ENCODE measurements around the gene CPPED1. TPM values are rescaled to one million over a fixed set of nuclear protein-coding genes. Genes with fewer than 3 reads are reported as not detected.

The CPPED1 gene
- total RNA-seq, 2 donors from 2014 or later, result 11.3 to 26.8 TPM

DNA sequence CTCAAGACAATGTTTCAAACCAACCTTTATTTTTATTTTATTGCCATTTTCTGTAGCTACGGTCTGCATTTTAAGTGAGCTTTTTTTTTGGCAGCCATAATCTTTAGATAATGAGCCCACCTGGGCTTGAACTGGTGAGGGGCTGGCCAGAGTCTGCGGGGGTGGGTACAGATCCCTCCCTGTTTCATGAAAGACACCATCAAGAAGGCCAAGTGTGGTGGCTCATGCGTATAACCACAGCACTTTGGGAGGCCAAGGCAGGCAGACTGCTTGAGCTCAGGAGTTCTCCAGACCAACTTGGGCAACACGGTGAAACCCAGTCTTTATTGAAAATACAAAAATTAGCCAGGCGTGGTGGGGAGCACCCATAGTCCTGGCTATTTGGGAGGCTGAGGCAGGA lies 113.7 kb downstream of the CPPED1 start:
- no peak overlapping the region for H3K4me3 Mint-ChIP-seq
- H3K27ac Mint-ChIP-seq, result no peak overlapping the region
- no peaks in the 10 kb centered on the region for H3K27me3 Mint-ChIP-seq
- H3K4me1 Mint-ChIP-seq (ENCODE audit: low read depth in 2 of 2), result no peaks in the 10 kb centered on the region
- H3K36me3 Mint-ChIP-seq, result no peaks in the 10 kb centered on the region
- DNase-seq (ENCODE audit: low spot score), result no peak
- no peak for ATAC-seq
- no peaks in the 10 kb centered on the region for H3K9me3 Mint-ChIP-seq

DNA sequence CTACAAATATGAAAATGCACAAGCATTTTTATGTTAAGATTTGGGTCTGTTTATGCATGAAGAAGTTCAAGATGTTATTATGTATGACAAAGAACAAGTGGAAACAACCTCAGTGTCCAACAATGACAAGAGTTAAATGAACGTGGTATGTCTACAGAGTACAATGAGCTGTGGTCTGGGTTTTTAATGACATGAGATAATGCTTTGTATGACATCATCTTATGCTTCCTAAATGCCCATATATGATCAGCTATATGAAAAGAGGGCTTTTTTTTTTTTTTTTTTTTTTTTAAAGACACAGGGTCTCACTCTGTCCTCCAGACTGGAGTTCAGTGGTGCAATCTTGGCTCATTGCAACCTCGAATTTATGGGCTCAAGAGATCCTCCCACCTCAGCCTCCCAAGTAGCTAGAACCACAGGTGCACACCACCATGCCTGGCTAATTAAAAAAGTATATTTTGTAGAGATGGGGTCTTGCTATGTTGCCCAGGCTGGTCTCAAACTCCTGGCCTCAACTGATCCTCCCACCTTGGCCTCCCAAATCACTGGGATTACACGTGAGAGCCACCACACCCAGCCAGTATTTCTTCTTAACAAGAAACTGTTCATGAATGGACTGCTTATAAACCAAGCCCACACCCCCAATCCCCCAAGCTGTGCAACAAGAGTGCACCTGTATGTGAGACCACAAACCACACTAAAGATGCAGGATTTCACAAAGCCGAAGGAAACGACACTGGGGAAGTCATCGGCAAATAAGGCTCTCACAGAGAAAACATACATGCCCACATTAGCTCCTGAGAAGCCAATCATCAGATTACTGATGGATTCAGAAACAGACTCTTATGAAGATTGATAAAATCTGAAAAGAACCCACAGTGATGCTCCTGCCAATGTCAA lies 114.5 kb downstream of the CPPED1 start:
- no peaks in the 10 kb centered on the region for H3K27me3 Mint-ChIP-seq
- no peaks in the 10 kb centered on the region for H3K36me3 Mint-ChIP-seq
- no peaks in the 10 kb centered on the region for H3K4me1 Mint-ChIP-seq (ENCODE audit: low read depth in 2 of 2)
- H3K9me3 Mint-ChIP-seq, result no peaks in the 10 kb centered on the region
- DNase-seq (ENCODE audit: low spot score), result no peak
- no peak overlapping the region for H3K27ac Mint-ChIP-seq
- no peak overlapping the region for H3K4me3 Mint-ChIP-seq
- ATAC-seq, result no peak

DNA sequence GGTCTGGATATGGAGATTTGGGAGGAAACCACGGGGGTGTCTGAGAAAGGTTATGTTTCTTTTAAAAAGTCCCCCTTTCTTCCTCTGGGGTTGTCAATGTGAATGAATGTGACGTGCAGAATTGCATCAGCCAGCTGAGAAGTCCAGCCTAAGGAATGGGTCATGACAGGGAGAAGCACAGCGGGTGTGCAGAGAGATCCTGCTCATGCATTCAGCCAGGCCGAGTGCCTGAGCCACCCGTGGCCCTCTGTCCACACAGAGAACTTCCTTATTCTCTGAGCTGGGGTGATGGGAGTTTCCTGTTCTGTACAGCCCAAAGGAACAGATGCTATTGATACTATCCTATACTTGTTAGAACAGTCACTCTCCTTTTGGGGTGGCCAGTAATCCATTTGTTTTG lies 117.9 kb downstream of the CPPED1 start:
- no peaks in the 10 kb centered on the region for H3K36me3 Mint-ChIP-seq
- no peaks in the 10 kb centered on the region for H3K9me3 Mint-ChIP-seq
- no peak overlapping the region for H3K4me3 Mint-ChIP-seq
- DNase-seq (ENCODE audit: low spot score) (no peak), ATAC-seq (no peak)
- no peaks in the 10 kb centered on the region for H3K27me3 Mint-ChIP-seq
- H3K4me1 Mint-ChIP-seq (ENCODE audit: low read depth in 2 of 2), result no peaks in the 10 kb centered on the region
- H3K27ac Mint-ChIP-seq, result no peak overlapping the region

DNA sequence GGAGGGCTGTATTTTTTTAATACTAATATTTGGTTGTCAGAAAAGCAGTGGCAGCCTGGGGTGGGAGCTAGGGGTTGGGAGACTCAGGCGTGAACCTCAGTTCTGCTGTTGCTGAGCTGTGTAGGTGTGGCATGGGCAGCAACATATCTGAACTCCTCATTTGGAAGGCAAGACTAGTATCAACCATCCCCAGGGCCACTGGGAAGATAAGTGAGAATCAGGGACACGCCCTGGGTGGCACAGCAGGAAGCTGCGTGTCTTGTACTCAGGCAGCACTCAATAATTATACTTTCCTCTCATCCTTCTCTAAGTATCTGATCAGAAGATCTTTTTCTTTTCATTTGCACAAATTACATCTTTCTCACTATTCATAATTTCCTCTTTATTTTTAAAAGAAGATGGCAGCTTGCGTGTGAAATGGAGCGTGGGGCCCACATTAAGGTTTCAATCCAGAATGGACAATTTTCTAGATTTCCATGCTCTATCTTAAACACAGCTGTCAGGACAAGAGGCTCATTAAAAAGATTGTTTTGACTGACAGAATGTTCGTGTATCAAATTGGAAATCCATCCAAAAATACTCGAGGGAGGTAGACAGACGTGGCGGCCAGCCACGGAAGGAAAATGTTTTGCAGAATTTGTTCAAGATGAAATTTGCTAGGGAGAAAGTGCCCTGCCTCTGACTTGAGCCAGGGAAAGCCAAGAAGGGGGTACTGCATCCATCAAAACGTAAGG lies 121.1 kb downstream of the CPPED1 start:
- H3K36me3 Mint-ChIP-seq, result no peaks in the 10 kb centered on the region
- no peak overlapping the region for H3K4me3 Mint-ChIP-seq
- no peak overlapping the region for H3K27ac Mint-ChIP-seq
- no peaks in the 10 kb centered on the region for H3K4me1 Mint-ChIP-seq (ENCODE audit: low read depth in 2 of 2)
- DNase-seq (ENCODE audit: low spot score), result no peak
- no peak for ATAC-seq
- H3K9me3 Mint-ChIP-seq, result no peaks in the 10 kb centered on the region
- no peaks in the 10 kb centered on the region for H3K27me3 Mint-ChIP-seq

DNA sequence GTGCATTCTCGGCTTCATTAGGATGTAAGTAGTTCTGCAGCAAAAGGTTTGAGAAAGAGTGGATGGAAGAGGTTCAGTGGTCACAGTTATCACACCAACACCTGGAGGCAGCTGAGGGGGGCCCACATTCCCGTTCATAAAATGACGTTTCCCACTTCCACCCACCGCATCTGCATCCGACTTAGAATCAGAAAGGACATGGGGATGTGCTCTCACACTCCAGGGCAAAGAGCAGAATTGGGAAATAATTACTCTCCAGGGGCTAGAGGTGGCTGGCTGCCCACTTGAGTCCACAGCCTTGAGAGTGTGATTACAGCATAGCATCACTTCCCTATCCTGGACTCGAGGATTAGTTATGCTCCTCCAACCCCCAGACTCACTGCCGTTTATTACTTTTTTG lies 122.0 kb downstream of the CPPED1 start:
- Mint-ChIP-seq H3K36me3 (no peaks in the 10 kb centered on the region), H3K27me3 (no peaks in the 10 kb centered on the region), H3K9me3 (no peaks in the 10 kb centered on the region), H3K4me3 (no peak overlapping the region), H3K27ac (no peak overlapping the region), H3K4me1 (ENCODE audit: low read depth in 2 of 2) (peaks cover 0 to 3% of the 10 kb centered on the region in 2 donors)
- no peak for ATAC-seq
- DNase-seq (ENCODE audit: low spot score), result no peak

DNA sequence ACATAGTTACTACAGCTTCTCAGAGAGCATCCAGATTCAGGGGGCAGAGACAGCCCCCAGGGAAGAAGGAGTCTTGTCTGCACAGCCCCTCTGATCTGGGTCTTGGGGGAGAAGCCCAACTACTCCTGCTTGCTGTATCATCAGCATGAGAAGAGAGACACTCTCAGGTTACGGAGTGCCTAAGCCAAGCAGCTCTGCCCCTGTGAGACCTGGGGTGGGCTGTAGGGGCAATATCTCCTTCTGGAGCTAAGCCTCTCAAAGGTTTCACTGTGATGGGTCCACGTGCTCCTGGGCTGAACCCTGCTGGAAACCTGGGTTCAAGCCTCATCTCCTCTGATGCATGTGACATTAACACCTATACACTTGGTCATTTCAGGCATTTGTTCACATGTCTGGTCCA lies 123.2 kb downstream of the CPPED1 start:
- H3K4me3 Mint-ChIP-seq, result no peak overlapping the region
- no peak for ATAC-seq
- H3K9me3 Mint-ChIP-seq, result no peaks in the 10 kb centered on the region

DNA sequence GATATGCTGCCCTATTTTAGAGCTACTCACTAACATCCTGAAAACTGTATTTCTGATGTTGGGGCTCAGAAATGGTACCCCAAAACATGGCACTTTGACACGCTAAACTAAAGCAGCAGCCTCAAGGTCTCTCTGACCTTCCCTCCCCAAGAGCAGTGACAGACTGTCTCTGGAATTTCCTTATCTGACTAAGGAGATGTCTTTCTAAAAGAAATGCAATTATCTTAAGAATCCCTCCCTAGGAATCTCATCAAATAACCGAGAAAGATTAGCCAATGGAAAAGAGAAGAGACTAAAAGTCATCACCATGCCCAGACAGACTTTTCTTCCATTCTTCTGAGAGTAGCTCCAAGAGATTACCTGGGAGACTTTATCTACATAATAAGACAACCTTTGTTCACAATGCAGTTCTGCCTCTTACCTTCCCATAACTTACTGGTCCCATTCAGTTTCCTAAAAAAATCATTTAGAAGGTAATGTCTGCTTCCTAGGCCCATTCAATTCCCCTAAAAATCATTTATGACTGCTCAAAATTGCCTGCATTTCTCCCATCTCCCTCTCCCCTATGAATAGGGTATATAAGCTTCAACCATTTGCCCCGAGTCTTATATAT lies 123.9 kb downstream of the CPPED1 start:
- ATAC-seq, result no peak
- no peaks in the 10 kb centered on the region for H3K36me3 Mint-ChIP-seq

More for the DNA sequence above, 123.2 kb downstream of the CPPED1 start:
- DNase-seq (ENCODE audit: low spot score), result no peak
- no peaks in the 10 kb centered on the region for H3K27me3 Mint-ChIP-seq
- H3K4me1 Mint-ChIP-seq (ENCODE audit: low read depth in 2 of 2), result peaks cover 0 to 3% of the 10 kb centered on the region in 2 donors
- no peak overlapping the region for H3K27ac Mint-ChIP-seq
- H3K36me3 Mint-ChIP-seq, result no peaks in the 10 kb centered on the region

DNA sequence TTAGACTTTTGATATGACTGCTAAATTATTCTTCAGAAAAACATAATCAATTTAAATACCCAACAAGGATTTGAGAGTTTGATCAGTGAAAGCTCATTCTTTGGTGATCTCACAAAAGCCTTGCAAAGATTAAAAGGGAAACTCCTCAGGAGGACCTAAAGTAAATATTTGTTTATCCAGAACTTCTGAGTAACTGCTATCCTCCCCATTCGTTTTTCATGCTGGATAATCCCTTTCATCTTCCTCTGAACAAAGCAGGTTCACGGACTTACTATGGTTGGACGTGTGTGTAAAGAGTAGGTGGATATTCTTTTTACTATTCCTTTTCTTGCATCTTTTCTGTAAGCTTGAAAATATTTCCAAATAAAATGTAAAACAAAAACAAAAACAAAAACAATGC lies 124.7 kb downstream of the CPPED1 start:
- Mint-ChIP-seq H3K4me3 (no peak overlapping the region), H3K36me3 (no peaks in the 10 kb centered on the region), H3K9me3 (no peaks in the 10 kb centered on the region), H3K4me1 (ENCODE audit: low read depth in 2 of 2) (peaks cover 0 to 3% of the 10 kb centered on the region in 2 donors), H3K27ac (no peak overlapping the region), H3K27me3 (no peaks in the 10 kb centered on the region)
- DNase-seq (ENCODE audit: low spot score) (no peak), ATAC-seq (no peak)

More for the DNA sequence above, 123.9 kb downstream of the CPPED1 start:
- Mint-ChIP-seq H3K27me3 (no peaks in the 10 kb centered on the region), H3K9me3 (no peaks in the 10 kb centered on the region), H3K4me1 (ENCODE audit: low read depth in 2 of 2) (peaks cover 0 to 3% of the 10 kb centered on the region in 2 donors), H3K27ac (no peak overlapping the region), H3K4me3 (no peak overlapping the region)
- no peak for DNase-seq (ENCODE audit: low spot score)

DNA sequence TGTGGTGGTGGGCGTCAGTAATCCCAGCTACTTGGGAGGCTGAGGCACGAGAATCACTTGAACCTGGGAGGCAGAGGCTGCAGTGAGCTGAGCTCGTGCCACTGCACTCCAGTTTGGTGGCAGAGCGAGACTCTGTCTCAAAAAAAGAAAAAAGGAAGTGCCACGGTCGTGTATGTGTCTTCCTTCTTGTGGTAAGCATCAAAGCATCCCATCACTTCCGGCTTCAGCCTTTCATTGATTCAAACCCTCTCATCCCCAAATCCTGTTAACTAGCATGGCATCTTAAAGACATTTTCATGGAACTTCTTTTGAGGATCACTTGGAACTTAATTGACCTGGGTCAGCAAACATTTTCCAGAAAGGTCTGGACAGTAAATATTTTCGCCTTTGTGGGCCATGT lies 126.2 kb downstream of the CPPED1 start:
- peaks cover 0 to 3% of the 10 kb centered on the region in 2 donors for H3K4me1 Mint-ChIP-seq (ENCODE audit: low read depth in 2 of 2)
- no peak overlapping the region for H3K4me3 Mint-ChIP-seq
- ATAC-seq (no peak), DNase-seq (ENCODE audit: low spot score) (no peak)
- H3K36me3 Mint-ChIP-seq, result no peaks in the 10 kb centered on the region
- no peaks in the 10 kb centered on the region for H3K27me3 Mint-ChIP-seq
- no peaks in the 10 kb centered on the region for H3K9me3 Mint-ChIP-seq
- H3K27ac Mint-ChIP-seq, result no peak overlapping the region

DNA sequence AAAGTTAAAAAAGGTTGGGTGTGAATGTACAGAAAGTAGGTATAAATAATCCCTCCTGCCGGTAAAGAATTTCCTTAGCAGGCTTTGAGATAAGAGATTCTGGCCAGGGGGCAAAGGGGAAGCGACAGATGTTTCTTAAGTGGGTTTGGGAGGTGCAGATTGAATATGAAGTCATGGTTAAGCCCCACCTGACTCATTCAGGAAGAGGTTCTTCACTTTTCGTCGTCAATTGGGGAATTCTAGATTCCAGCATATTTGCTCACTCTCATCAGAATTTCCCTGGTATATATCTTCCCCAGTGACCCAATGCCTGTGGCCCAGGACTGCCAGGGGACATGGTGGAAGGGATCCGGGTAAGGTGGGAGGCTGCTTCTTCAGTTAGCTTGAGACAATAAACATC lies 127.8 kb downstream of the CPPED1 start:
- Mint-ChIP-seq H3K36me3 (no peaks in the 10 kb centered on the region), H3K4me3 (no peak overlapping the region), H3K27me3 (no peaks in the 10 kb centered on the region), H3K27ac (no peak overlapping the region), H3K9me3 (no peaks in the 10 kb centered on the region), H3K4me1 (ENCODE audit: low read depth in 2 of 2) (peaks cover 0 to 3% of the 10 kb centered on the region in 2 donors)
- ATAC-seq (no peak), DNase-seq (ENCODE audit: low spot score) (no peak)

DNA sequence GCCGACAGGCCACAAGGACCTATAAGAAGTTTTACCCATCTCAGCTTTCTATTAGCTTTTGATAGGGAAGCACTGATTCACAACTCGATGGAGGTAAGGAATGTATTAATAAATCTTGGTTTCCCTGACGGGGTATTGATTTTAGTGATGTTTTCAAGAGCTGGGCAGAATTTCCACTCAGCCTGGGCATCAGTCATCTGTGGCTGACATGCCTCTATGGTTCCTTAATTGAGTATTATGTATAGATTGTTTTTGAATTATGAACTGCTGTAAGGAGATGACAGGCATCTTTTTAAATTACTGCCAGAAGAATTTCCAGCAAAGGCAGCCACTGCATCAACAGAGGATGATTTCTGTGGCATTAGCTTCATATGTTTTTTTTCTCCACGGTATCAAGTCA lies 128.6 kb downstream of the CPPED1 start:
- no peak for DNase-seq (ENCODE audit: low spot score)
- Mint-ChIP-seq H3K9me3 (no peaks in the 10 kb centered on the region), H3K4me1 (ENCODE audit: low read depth in 2 of 2) (peaks cover 0 to 3% of the 10 kb centered on the region in 2 donors), H3K36me3 (peaks cover 5% of the 10 kb centered on the region), H3K27ac (no peak overlapping the region), H3K4me3 (no peak overlapping the region), H3K27me3 (no peaks in the 10 kb centered on the region)
- no peak for ATAC-seq

DNA sequence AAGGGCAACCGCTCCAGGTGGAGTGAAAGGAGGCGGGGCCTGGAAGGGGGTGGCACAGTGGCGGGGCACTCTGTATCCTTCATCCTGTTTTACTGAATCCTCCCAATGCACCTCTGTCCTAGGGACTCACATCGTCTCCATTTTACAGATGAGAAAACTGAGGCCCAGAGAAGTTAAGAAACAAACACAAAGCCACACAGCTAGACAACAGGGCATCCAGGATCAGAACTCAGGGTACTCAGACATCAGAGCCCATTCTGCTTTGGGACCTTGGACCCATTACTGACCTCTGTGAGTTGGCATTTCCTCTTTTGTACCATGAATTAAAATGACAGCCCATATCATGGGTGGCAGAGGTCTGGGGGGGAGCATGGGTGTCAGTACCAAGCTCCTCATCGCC lies 129.2 kb downstream of the CPPED1 start:
- no peak for ATAC-seq
- DNase-seq (ENCODE audit: low spot score), result no peak
- Mint-ChIP-seq H3K4me3 (no peak overlapping the region), H3K27ac (no peak overlapping the region), H3K4me1 (ENCODE audit: low read depth in 2 of 2) (peaks cover 0 to 3% of the 10 kb centered on the region in 2 donors), H3K9me3 (no peaks in the 10 kb centered on the region), H3K36me3 (peaks cover 5% of the 10 kb centered on the region), H3K27me3 (no peaks in the 10 kb centered on the region)

DNA sequence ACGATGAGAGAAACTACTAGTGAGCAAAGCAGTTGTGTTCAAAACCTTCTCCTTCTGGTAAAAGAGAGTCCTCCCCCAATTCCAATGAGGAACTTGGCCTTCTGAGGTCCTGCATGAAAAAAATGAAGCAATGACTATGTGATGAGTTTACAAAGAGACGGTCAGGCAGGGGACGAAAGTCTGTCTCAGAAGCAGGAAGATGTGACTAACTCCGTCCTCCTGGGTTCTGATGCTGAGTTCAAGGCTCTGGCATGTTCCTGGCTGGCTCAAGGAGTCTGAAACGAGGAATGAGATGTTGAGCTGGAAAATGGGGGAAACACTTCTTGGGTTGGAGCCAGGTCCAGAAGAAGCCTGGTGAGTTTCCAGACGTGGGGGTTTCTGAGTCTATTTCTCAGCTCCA lies 129.6 kb downstream of the CPPED1 start:
- no peak for ATAC-seq
- Mint-ChIP-seq H3K4me3 (no peak overlapping the region), H3K27me3 (no peaks in the 10 kb centered on the region), H3K27ac (no peak overlapping the region), H3K4me1 (ENCODE audit: low read depth in 2 of 2) (peaks cover 0 to 3% of the 10 kb centered on the region in 2 donors), H3K36me3 (peaks cover 9% of the 10 kb centered on the region), H3K9me3 (no peaks in the 10 kb centered on the region)
- no peak for DNase-seq (ENCODE audit: low spot score)

DNA sequence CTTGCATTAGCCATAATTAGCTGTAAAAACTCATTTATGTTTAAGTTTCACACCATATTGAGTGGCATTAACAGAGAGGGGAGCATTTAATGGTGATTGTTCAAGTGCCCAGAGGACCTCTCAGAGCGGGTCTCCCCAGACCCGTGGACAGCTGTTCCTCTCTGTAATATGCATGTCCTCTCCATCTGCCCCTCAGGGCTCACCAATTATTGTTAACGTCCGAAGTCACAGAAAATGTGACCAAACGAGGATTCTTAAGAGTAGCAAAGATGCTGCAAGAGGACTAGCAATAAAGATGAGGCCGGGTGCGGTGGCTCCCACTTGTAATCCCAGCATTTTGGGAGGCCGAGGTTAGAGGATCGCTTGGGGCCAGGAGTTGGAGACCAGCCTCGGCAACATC lies 130.2 kb downstream of the CPPED1 start:
- H3K27me3 Mint-ChIP-seq, result no peaks in the 10 kb centered on the region
- no peak overlapping the region for H3K4me3 Mint-ChIP-seq
- H3K36me3 Mint-ChIP-seq, result peaks cover 15% of the 10 kb centered on the region
- DNase-seq (ENCODE audit: low spot score) (no peak), ATAC-seq (no peak)
- H3K4me1 Mint-ChIP-seq (ENCODE audit: low read depth in 2 of 2), result peaks cover 0 to 3% of the 10 kb centered on the region in 2 donors
- H3K9me3 Mint-ChIP-seq, result peaks cover 4% of the 10 kb centered on the region
- H3K27ac Mint-ChIP-seq, result no peak overlapping the region

All from natural killer cell treated with Interleukin-12 subunit alpha and Interleukin-12 subunit beta and Interleukin-15 and Interleukin-18, amount 100 ng/mL, for 72 hours (primary cell).